Thyroid gland (tissue), 4 donors: ENCODE measurements around the gene RETSAT. TPM values are rescaled to one million over a fixed set of nuclear protein-coding genes. Genes with fewer than 3 reads are reported as not detected.
"Not testable (repeated sequence)": the region's sequence is repeated elsewhere in the genome, so short reads cannot be mapped to it uniquely, and the experiment has no call there.

Experiments
- DNase-seq, 2 donors: peaks; one replicate each; pipeline ENCODE4 v3.0.0-alpha.2; 2019
- H3K27ac ChIP-seq, 3 donors: fragments of 200-600 bp; sonication (generic); 1 replicate in 2 of 3; 2 replicates in 1 of 3; pipeline ENCODE4 v1.5.1; 2016 to 2019; ENCODE audit warnings: mild to moderate bottlenecking in 1 of 3, moderate library complexity in 1 of 3
- H3K27me3 ChIP-seq: fragments of 200-600 bp; sonication (generic); one replicate; pipeline ENCODE4 v1.5.1; 2019
- H3K36me3 ChIP-seq, 2 donors: fragments of 200-600 bp; sonication (generic); one replicate each; pipeline ENCODE4 v1.5.1; 2016 to 2019
- H3K4me1 ChIP-seq, 2 donors: fragments of 200-600 bp; sonication (generic); one replicate each; pipeline ENCODE4 v1.5.1; 2017 to 2019
- H3K4me3 ChIP-seq, 3 donors: fragments of 200-600 bp; sonication (generic); replicated peaks in 1 of 3; 1 replicate in 2 of 3; 2 replicates in 1 of 3; pipeline ENCODE4 v1.5.1; 2016; ENCODE audit warnings: mild to moderate bottlenecking in 1 of 3
- H3K9me3 ChIP-seq: fragments of 200-600 bp; sonication (generic); one replicate; pipeline ENCODE4 v1.5.1; 2017
- POLR2A ChIP-seq, 2 donors: fragments of 450-650 bp; IDR thresholded peaks; one replicate each; pipeline ENCODE4 v1.6.1; 2017; ENCODE audit warnings: antibody characterized with exemption in 2 of 2, mild to moderate bottlenecking in 2 of 2, moderate library complexity in 1 of 2
- WGBS, 2 donors: methylation state at CpG; one replicate each; pipeline ENCODE4 v1.1.5; 2017; 5-methylcytosine and 5-hydroxymethylcytosine counted together
- intact Hi-C: fragments of 100-400 bp; cut with DNase I; formaldehyde crosslinking; loops from one replicate; pipeline ENCODE4 v1.15.1; 2023
- total RNA-seq, 4 donors: library from RNA; depleted of rRNA; stranded (reverse); fragments of >200 nt; gene quantifications; one replicate each; pipeline ENCODE4 v1.2.3, GENCODE V29; 2016
- TF ChIP-seq, protein P1 (sequence below), 6 experiments: fragments of 200-600 bp in 3 of 6; fragments of 450-650 bp in 3 of 6; sonication (generic) in 3 of 6; IDR thresholded peaks; one replicate each; pipeline ENCODE4 v1.5.1; 2016 to 2019; ENCODE audit warnings: antibody characterized with exemption in 6 of 6, mild to moderate bottlenecking in 2 of 6, inconsistent platforms in 1 of 6, moderate library complexity in 1 of 6

The RETSAT gene
- total RNA-seq, 4 donors from 2014 or later, result 88.2 to 253 (median 182) TPM

DNA sequence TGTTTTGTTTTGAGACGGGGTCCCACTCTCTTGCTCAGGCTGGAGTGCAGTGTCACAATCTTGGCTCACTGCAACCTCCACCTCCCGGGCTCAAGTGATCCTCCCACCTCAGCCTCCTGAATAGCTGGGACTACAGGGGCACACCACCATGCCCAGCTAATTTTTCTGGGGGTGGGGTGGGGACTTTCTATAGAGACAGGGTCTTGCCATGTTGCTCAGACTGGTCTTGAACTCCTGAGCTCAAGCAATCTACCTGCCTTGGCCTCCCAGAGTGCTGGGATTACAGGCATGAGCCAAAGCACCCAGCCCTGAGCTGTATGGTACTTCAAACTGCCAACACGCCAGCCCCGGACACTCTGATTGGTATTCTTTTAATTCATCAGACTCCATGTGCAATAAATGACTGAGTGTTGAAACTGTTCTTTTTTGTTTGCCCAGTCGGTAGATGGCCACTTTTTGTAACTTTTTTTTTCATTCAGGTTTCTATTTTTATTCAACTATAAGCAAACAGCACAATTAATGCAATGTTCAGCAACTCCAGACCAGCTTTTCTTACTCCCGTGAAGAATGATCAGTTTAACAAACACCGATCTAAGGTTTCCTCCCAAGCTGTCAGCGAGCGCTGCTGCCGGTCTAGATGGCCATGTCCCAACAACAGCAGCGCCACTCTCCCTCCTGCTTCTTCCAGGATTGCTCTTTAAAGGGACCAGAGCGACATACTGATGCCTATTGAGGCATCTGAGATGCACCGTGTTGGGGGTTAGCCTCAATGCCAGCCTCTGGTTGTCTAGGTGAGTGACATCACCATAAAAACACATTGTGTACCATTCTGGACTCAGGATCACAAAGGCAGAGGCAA is 14.1 kb downstream of the RETSAT start:
- H3K27me3 ChIP-seq, result no peaks in the 10 kb centered on the region
- no peaks in the 10 kb centered on the region for H3K9me3 ChIP-seq
- H3K4me1 ChIP-seq, result no peaks in the 10 kb centered on the region
- intact Hi-C loops, result no loop called here
- peaks cover 15 to 17% of the 10 kb centered on the region in 2 donors for H3K36me3 ChIP-seq
- TF ChIP-seq, protein P1, sequence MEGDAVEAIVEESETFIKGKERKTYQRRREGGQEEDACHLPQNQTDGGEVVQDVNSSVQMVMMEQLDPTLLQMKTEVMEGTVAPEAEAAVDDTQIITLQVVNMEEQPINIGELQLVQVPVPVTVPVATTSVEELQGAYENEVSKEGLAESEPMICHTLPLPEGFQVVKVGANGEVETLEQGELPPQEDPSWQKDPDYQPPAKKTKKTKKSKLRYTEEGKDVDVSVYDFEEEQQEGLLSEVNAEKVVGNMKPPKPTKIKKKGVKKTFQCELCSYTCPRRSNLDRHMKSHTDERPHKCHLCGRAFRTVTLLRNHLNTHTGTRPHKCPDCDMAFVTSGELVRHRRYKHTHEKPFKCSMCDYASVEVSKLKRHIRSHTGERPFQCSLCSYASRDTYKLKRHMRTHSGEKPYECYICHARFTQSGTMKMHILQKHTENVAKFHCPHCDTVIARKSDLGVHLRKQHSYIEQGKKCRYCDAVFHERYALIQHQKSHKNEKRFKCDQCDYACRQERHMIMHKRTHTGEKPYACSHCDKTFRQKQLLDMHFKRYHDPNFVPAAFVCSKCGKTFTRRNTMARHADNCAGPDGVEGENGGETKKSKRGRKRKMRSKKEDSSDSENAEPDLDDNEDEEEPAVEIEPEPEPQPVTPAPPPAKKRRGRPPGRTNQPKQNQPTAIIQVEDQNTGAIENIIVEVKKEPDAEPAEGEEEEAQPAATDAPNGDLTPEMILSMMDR (IDR thresholded peaks at IDR 0.05), result no peak
- no peak for TF ChIP-seq POLR2A (IDR thresholded peaks at IDR 0.05)
- peak in 1 of 2 donors; percentile 24 for DNase-seq
- no peak overlapping the region for H3K27ac ChIP-seq
- H3K4me3 ChIP-seq, result no peak overlapping the region
- 38 to 41% methylated on average over 13 of the region's 13 CpGs for WGBS, 2 donors

DNA sequence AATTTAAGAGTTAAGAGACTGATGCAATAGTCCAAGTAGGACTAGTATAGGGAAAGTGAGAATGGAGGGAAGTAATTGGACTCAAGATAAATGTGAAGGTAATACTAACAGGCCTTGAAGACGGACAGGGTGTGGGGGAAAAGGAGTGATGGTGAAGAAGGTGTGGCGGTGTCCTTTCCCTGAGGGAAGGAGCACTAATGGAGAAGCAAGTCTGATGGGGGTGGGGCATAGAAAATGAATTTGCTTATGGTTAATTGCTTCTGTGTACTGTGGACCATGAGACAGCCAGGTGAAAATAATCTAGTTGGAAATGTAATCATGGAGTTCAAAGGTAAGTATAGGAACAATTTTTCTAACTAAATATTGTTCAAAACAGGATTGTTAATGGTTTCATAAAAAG is 19.4 kb downstream of the RETSAT start:
- WGBS, 2 donors, result 49 to 73% methylated on average over 2 of the region's 2 CpGs
- no peak overlapping the region for H3K4me3 ChIP-seq
- no peak overlapping the region for H3K27ac ChIP-seq
- intact Hi-C loops, result no loop called here
- no peaks in the 10 kb centered on the region for H3K4me1 ChIP-seq
- DNase-seq, result no peak
- no peaks in the 10 kb centered on the region for H3K36me3 ChIP-seq
- H3K27me3 ChIP-seq, result no peaks in the 10 kb centered on the region
- TF ChIP-seq, protein P1 (IDR thresholded peaks at IDR 0.05), result no peak
- no peak for TF ChIP-seq POLR2A (IDR thresholded peaks at IDR 0.05)
- no peaks in the 10 kb centered on the region for H3K9me3 ChIP-seq

DNA sequence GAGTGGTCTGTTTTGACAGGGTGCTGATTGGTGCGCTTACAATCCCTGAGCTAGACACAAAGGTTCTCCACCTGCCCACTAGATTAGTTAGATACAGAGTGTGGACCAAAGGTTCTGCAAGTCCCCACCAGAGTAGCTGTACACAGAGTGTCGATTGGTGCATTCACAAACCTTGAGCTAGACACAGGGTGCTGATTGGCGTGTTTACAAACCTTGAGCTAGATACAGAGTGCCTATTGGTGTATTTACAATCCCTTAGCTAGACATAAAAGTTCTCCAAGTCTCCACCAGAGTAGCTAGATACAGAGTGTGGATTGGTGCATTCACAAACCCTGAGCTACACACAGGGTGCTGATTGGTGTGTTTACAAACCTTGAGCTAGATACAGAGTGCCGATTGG is 20.5 kb downstream of the RETSAT start:
- H3K27me3 ChIP-seq, DNase-seq, H3K9me3 ChIP-seq, intact Hi-C loops, H3K4me1 ChIP-seq, H3K27ac ChIP-seq, H3K36me3 ChIP-seq, H3K4me3 ChIP-seq: not testable (repeated sequence)
- 96% methylated on average over 3 to 4 of the region's 4 CpGs for WGBS, 2 donors

DNA sequence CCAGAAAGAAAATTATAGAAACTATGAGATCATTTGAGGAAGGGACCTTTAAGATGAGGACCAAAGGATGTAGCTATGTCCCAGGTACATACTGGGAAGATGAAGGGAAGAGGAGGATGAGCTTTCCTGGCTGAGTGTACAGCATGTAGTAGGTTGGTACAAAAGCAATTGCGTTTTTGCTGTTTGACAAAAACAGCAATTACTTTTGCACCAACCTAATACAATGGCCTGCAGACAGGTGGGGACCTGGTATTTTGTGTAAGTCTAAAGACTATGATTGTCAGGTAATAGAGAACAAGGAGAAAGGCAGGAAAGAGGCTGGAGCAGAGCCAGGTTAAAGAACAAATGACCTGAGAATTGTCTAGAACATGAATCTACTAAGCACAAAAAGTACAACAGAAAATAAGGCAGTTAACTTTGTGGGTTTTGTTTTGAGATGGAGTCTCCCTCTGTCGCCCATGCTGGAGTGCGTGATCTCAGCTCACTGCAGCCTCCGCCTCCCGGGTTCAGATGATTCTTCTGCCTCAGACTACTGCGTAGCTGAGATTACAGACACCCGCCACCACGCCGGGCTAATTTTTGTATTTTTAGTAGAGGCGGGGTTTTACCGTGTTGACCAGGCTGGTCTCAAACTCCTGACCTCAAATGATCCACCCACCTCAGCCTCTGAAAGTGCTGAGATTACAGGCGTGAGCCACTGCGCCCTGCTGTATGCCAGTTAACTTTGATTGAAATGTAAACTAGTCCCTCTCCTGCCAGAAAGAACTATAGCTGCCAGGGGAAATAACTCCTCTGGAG is 23.3 kb downstream of the RETSAT start:
- H3K27me3 ChIP-seq, result no peaks in the 10 kb centered on the region
- 71 to 84% methylated on average over 13 of the region's 13 CpGs for WGBS, 2 donors
- intact Hi-C loops, result no loop called here
- H3K27ac ChIP-seq, result no peak overlapping the region
- peaks cover 19% of the 10 kb centered on the region in 2 donors for H3K4me1 ChIP-seq
- no peak for DNase-seq
- no peaks in the 10 kb centered on the region for H3K9me3 ChIP-seq
- TF ChIP-seq POLR2A (IDR thresholded peaks at IDR 0.05), result no peak
- TF ChIP-seq, protein P1 (IDR thresholded peaks at IDR 0.05), result no peak
- H3K36me3 ChIP-seq, result no peaks in the 10 kb centered on the region
- no peak overlapping the region for H3K4me3 ChIP-seq

DNA sequence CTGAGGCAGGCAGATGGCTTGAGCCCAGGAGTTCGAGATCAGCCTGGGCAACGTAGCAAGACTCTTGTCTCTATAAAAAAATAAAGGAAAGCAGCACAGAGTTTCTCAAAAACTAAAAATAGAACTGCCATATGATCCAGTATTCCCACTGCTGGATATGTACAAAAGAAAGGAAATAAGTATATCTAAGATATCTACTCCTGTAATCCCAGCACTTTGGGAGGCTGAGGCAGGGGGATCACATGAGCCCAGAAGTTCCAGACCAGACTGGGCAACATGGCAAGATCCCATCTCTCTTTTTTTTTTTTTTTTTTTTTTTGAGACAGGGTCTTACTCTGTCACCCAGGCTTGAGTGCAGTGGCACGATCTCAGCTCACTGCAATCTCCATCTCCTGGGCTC is 24.6 kb downstream of the RETSAT start:
- not testable (repeated sequence) for H3K27me3 ChIP-seq, DNase-seq, H3K4me3 ChIP-seq, H3K9me3 ChIP-seq, H3K27ac ChIP-seq, H3K36me3 ChIP-seq
- H3K4me1 ChIP-seq, result peaks cover 32% of the 10 kb centered on the region in 2 donors
- whole genome bisulfite sequencing, 2 donors, result 84 to 89% methylated on average over 3 of the region's 3 CpGs
- intact Hi-C loops, result loop anchor here (10.0 kb wide), 1 partner anchor 215 kb away; no protein-coding TSS in a partner anchor
